Measurements from ENCODE around the gene RNFT2. TPM values are rescaled to one million over a fixed set of nuclear protein-coding genes. Genes with fewer than 3 reads are reported as not detected.
"Not testable (repeated sequence)": the region's sequence is repeated elsewhere in the genome, so short reads cannot be mapped to it uniquely, and the experiment has no call there.

RNFT2 gene
- total RNA-seq, 2 experiments from 2014 or later, result 10.8 to 11.4 TPM

DNA sequence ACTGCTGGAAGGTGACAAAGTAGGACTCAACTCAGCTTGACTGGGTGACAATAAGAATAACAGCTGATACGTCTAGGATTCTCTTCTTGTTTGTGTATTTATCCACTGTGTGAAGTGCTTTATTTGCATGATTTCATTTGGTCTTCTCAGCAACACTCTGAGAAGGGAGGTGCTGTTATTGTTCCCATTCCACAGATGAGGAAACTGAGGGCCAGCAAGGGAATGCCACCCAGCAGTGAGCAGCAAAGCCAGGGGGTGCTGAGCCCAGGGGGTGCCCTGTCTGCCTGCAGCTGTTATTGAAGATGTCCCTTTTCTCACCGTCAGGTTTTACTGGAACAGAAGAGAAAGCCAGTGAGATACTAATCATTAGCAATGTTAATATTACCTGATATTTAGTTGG is 62.8 kb downstream of the RNFT2 start:
- DNase-seq (no peak), ATAC-seq (ENCODE audit: low read depth) (no peak)
- peaks cover 4% of the 10 kb centered on the region for H3K9me3 Mint-ChIP-seq
- H3K4me1 Mint-ChIP-seq, result no peaks in the 10 kb centered on the region
- no peaks in the 10 kb centered on the region for H3K27me3 Mint-ChIP-seq
- no peak overlapping the region for H3K4me3 Mint-ChIP-seq
- no peak overlapping the region for H3K27ac Mint-ChIP-seq
- POLR2A ChIA-PET, result no interaction called here
- peaks cover 14% of the 10 kb centered on the region for H3K36me3 Mint-ChIP-seq

DNA sequence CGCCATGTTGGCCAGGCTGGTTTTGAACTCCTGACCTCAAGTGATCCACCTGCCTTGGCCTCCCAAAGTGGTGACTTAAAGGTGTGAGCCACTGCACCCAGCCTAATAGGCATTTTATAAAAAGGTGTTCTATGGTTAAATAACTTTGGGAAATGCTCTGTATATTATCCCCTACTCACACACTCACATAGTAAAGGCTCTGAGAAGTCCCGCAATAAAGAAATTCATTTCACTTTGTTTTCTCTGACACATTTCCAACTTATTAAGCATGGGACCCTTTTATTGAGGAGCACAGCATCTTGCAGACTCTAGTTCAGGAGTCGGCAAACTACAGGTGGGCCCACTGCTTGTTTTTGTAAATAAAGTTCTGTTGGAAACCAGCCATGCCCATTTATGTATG is 63.9 kb downstream of the RNFT2 start:
- DNase-seq (no peak), ATAC-seq (ENCODE audit: low read depth) (no peak)
- H3K27ac Mint-ChIP-seq, result no peak overlapping the region
- H3K4me3 Mint-ChIP-seq, result no peak overlapping the region
- H3K4me1 Mint-ChIP-seq, result no peaks in the 10 kb centered on the region
- H3K27me3 Mint-ChIP-seq, result no peaks in the 10 kb centered on the region
- H3K36me3 Mint-ChIP-seq, result peaks cover 14% of the 10 kb centered on the region
- H3K9me3 Mint-ChIP-seq, result peaks cover 4% of the 10 kb centered on the region
- POLR2A ChIA-PET, result no interaction called here

DNA sequence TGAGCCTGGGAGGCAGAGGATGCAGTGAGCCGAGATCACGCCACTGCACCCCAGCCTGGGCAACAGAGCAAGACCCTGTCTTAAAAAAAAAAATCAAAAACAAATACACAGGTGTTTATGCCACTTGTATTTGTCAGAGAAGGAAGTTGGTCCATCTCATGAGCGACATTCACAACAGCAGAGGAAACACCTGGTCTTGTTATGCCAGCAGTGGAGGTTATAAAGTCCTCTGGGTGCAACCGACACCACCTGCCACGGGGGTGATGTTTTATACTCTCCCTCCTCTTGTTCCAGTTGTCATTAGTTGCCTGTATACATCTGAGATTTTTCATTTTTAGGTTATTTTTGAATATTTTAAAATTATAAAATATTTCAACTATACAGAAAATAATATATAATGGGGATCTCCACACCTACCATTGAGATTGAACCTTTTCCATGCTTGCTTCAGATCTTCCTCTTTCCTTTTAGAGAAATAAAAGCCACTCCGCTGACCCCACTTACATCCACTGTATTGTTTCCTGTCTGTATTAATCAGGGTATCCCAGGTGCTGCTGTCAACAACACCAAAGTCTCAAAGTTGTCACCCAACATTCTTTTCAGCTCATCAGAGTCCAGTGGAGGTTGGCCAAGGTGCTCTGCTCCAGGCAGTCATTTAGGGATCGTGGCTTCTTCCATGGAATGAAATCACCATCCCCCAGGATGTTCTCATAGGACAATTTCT is 65.1 kb downstream of the RNFT2 start:
- Mint-ChIP-seq H3K27me3 (no peaks in the 10 kb centered on the region), H3K36me3 (peaks cover 10% of the 10 kb centered on the region), H3K9me3 (peaks cover 4% of the 10 kb centered on the region), H3K4me1 (no peaks in the 10 kb centered on the region), H3K27ac (no peak overlapping the region), H3K4me3 (no peak overlapping the region)
- no peak for ATAC-seq (ENCODE audit: low read depth)
- POLR2A ChIA-PET, result no interaction called here
- no peak for DNase-seq

DNA sequence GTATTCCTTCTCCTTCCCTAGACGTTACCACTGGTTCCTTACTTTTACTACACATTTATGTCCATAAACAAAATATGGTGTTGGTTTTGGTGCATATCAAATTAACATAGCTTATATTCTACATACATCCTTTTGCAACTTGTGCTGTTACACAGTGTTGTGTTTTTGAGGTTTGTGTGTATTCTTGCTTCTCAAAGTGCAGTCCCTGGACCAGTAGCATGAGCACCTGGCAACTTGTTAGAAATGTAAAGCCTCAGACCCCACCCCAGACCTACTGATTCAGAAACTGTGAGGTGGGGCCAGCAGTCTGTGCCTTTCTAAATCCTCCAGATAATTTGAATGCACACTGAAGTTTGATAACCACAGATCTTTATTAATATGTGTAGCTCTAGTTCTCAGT is 65.9 kb downstream of the RNFT2 start:
- no peak for ATAC-seq (ENCODE audit: low read depth)
- Mint-ChIP-seq H3K36me3 (peaks cover 10% of the 10 kb centered on the region), H3K4me3 (no peak overlapping the region), H3K9me3 (peaks cover 4% of the 10 kb centered on the region), H3K27ac (no peak overlapping the region), H3K27me3 (no peaks in the 10 kb centered on the region), H3K4me1 (no peaks in the 10 kb centered on the region)
- POLR2A ChIA-PET, result no interaction called here
- DNase-seq, result no peak

DNA sequence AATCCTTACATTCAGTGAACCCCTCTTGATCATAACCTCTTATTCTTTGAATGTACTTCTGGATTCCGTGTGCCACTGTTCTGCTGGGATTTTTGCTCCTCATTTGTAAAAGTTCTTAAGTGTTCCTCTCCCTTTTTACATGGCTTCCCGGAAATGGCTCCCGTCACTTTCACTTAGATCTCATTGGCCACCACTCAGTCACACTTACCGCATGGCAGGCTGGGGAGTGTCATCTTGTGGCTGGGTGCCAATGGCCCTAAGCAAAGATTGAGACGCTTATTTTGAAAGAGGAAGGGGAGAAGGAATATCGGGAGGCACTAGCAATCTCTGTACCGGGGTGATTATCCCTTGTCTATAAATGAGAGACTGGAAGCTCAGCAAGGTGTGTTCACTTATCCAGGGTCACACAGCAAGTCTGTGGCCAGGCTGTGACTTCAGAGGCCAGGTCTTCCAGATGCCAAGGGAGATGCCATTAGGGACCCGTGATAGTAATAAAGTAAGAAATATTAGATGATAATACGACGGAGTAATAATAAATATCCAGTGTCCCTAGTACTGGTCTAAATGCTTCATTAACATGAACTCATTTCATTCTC is 68.8 kb downstream of the RNFT2 start:
- POLR2A ChIA-PET, result no interaction called here
- Mint-ChIP-seq H3K9me3 (no peaks in the 10 kb centered on the region), H3K27me3 (no peaks in the 10 kb centered on the region), H3K27ac (no peak overlapping the region), H3K36me3 (peaks cover 1% of the 10 kb centered on the region), H3K4me3 (no peak overlapping the region), H3K4me1 (peaks cover 5% of the 10 kb centered on the region)
- ATAC-seq (ENCODE audit: low read depth) (no peak), DNase-seq (no peak)

DNA sequence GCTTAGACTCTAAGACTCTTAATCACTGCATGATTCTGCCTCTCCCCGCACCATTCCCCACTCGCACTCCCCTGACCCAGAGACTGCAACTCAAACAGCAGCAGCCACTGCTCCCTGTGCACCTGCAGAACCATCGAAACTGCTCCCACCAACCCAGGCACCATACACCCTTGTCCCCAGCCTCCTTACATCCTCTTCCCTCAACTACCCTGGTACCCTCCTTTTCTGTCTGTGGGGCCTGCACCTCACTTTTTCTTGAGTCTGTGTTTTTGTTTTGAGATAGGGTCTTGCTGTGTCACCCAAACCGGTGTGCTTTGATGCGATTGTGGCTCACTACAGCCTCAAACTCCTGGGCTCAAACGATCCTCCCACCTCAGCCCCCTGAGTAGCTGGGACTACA is 69.4 kb downstream of the RNFT2 start:
- POLR2A ChIA-PET, result no interaction called here
- Mint-ChIP-seq H3K36me3 (peaks cover 1% of the 10 kb centered on the region), H3K4me3 (no peak overlapping the region), H3K9me3 (no peaks in the 10 kb centered on the region), H3K4me1 (peaks cover 5% of the 10 kb centered on the region), H3K27ac (no peak overlapping the region), H3K27me3 (no peaks in the 10 kb centered on the region)
- no peak for ATAC-seq (ENCODE audit: low read depth)
- no peak for DNase-seq

DNA sequence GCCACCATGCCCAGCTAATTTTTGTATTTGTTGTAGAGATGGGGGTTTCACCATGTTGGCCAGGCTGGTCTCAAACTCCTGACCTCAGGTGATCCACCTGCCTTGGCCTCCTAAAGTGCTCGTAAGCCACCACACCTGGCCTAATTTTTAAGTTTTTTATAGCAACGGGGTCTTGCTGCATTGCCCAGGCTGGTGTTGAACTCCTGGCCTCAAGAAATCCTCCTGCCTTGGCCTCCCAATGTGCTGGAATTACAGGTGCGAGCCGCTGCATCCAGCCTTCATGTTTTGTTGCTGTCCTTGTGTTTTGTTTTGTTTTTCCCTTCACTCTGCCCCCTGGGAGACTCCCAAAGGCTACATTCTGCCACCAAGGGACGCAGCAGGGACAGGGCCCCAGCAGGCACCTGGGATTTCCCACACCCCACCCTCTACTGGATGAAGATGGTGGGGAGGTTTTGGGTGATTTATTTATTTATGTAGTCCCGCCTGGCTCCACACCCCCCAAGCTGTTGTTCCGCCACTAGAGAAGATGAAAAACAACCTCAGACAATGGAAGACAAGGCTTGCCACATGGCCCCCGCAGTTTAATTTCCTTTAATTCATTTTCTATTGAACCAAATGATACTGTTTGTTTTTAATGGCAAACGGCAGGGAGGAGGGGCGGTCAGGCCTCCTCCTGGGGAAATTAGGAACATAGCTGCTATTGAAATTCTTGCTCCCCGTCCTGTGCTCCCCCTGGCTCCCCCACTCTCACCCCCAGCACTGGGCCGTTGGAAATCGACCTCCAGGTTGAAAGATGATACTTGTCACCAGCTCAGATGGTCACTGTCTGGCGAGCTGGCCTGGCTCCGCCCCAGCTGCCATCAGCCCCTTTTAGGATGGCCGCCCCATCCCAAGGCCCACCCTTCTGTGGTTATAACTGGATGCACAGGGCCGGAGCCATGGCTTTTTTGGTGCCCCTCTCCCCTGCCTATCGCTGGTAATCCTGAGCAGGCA is 70.3 kb downstream of the RNFT2 start:
- Mint-ChIP-seq H3K9me3 (no peaks in the 10 kb centered on the region), H3K27ac (no peak overlapping the region), H3K4me3 (no peak overlapping the region), H3K4me1 (peaks cover 5% of the 10 kb centered on the region), H3K27me3 (no peaks in the 10 kb centered on the region), H3K36me3 (peaks cover 1% of the 10 kb centered on the region)
- ATAC-seq (ENCODE audit: low read depth), result no peak
- DNase-seq, result no peak
- POLR2A ChIA-PET, result no interaction called here

DNA sequence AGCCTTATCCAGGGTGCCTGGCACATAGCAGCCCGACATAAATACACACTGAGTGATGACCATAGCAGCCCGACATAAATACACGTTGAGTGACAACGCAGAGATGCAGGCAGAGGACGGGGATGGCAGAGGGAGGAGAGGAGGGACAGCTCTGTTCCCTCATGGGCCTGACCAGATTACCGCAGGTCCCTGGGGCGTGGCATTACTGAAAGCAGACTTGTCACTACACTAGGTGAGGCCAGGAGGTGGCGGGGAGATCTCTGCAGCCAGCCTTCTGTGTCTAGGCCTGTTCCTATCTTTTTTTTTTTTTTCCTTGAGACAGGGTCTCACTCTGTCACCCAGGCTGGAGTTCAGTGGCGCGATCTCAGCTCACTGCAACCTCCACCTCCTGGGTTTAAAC is 74.1 kb downstream of the RNFT2 start:
- peaks cover 1% of the 10 kb centered on the region for H3K36me3 Mint-ChIP-seq
- peaks cover 5% of the 10 kb centered on the region for H3K4me1 Mint-ChIP-seq
- no peak overlapping the region for H3K4me3 Mint-ChIP-seq
- no peaks in the 10 kb centered on the region for H3K27me3 Mint-ChIP-seq
- DNase-seq (no peak), ATAC-seq (ENCODE audit: low read depth) (no peak)
- H3K9me3 Mint-ChIP-seq, result no peaks in the 10 kb centered on the region
- H3K27ac Mint-ChIP-seq, result no peak overlapping the region
- POLR2A ChIA-PET, result no interaction called here

DNA sequence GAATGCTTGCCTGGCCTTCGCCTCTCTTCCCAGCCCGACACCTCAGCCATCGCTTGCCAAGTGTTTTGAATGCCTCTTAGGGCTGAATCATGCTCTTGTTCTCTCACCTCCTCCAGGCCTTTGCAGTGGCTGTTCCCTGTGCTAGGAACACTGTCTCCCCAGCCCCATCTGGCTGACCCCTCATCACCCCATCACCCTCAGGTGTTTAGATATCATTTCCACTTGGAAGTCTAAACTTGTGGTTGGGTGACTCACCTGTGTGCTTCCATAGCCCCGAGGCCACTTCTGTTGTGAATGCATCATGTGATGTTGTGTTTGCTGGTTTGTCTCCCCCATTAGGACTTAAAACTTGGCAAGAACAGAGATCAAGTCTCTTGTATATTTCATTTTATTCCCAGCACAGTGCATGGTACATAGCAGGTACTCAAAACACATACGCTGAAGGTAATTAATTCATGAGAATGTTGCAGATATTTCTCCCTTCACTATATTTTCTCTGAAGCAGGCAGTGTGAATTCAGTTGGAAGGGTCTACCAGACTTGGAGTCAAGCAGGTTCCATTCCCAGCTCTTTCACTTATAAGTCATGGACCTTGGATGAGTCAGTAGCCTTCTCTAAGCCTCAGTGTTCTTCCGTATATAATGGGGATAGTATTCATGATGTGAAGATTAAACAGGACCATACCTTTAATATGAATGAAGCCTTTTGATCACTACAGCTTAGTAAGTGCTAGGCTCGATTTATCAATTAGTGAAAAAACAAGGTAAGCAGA is 75.3 kb downstream of the RNFT2 start:
- H3K36me3 Mint-ChIP-seq, result no peaks in the 10 kb centered on the region
- H3K4me1 Mint-ChIP-seq, result peaks cover 13% of the 10 kb centered on the region
- no peaks in the 10 kb centered on the region for H3K9me3 Mint-ChIP-seq
- H3K4me3 Mint-ChIP-seq, result no peak overlapping the region
- no peak overlapping the region for H3K27ac Mint-ChIP-seq
- POLR2A ChIA-PET, result no interaction called here
- DNase-seq, result no peak
- ATAC-seq (ENCODE audit: low read depth), result no peak
- H3K27me3 Mint-ChIP-seq, result no peaks in the 10 kb centered on the region

DNA sequence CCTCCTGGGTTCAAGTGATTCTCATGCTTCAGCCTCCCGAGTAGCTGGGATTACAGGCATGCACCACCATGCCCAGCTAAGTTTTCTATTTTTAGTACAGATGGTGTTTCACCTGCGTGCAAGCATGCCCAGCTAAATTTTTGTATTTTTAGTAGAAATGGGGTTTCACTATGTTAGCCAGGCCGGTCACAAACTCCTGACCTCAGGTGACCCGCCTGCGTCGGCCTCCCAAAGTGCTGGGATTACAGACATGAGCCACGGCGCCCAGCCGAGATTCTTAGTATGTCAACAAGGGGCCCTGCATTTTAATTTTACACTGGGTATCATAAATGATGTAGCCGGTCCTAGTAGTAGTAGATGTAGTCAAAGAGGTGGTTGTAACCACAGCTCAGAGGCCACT is 76.7 kb downstream of the RNFT2 start:
- H3K27me3 Mint-ChIP-seq; H3K27ac Mint-ChIP-seq; H3K9me3 Mint-ChIP-seq; POLR2A ChIA-PET; ATAC-seq (ENCODE audit: low read depth); H3K4me3 Mint-ChIP-seq; DNase-seq; H3K36me3 Mint-ChIP-seq: not testable (repeated sequence)
- peaks cover 14% of the 10 kb centered on the region for H3K4me1 Mint-ChIP-seq

DNA sequence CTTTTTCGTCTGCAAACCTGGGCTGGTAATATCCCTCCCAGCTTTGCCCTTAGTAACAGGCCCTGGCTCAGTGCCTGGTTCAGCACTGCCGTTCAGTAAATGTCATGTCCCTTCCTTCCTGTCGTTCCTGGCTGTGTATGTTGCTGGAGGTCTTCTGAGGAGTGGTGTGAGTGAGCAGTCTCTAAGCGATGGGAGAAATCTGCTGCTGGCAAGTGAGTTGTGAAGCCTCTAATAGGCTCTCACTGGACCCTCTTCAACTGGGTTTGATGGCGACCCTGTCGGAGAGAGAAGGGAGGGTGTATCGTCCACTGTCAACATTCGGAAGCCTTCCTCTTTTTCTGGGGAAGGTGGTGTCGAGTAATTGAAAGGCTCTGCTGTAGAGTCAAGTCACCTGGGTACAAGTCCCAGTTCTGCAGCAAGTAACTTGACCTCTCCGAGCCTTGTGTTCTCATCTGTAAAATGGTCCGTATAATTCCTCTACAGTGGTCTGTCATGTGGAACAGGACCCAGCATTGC is 80.3 kb downstream of the RNFT2 start:
- Mint-ChIP-seq H3K9me3 (no peaks in the 10 kb centered on the region), H3K27me3 (no peaks in the 10 kb centered on the region), H3K4me3 (peak overlapping the region; percentile 94), H3K4me1 (peaks cover 9% of the 10 kb centered on the region), H3K36me3 (no peaks in the 10 kb centered on the region), H3K27ac (peak overlapping the region; percentile 97)
- POLR2A ChIA-PET, result interaction anchor here (0.7 to 1.5 kb wide), 4 partner anchors 26 to 366 kb away, joined by 3 to 6 read pairs (median 4); partner anchors contain the start of genes RNFT2 and SPRING1
- DNase-seq (peak; percentile 37), ATAC-seq (ENCODE audit: low read depth) (peak; percentile 24)

DNA sequence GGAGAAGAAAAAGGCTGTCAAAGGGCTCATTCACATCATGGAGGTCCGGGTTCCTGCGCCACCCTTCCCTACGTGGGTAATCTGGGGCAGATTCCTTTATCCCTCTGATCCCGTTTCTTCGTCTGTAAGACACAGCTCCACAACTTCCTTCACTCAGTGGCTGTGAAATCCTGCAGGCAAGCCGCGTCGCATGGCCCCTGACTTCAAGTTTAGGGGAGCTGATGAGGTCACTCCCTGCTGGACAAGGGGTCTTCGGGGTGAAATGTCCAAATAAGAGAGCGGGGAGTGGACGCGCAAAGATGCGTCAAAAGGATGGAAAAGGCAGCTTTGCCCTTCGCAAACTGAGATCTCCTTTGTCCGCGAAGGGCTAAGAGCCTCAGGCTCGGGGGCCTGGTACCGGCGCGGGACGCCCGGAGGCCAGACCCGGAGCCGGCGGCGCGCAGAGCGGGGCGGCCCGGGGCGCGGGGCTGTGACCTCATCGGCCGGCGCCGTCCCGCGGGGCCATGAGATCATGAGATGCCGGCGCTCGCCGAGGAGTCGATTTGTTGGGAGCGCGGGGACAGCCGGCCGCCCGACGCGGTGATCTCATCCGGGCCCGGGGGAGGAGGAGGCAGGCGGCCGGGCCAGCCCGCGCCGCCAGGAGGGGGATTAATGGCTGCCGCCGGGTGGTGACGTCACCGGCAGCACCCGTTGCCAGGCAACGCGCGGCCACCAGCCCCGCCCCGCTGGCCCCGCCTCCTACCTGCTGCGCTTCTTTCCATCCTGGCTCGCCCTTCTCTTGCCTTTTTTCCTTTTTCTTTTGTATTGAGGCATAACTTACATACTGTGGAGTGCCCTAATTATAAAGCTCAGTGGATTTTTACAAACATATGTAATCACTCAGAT is 81.1 kb downstream of the RNFT2 start:
- ATAC-seq (ENCODE audit: low read depth) (peak; percentile 95), DNase-seq (peak; percentile 95)
- Mint-ChIP-seq H3K9me3 (no peaks in the 10 kb centered on the region), H3K4me1 (peaks cover 9% of the 10 kb centered on the region), H3K36me3 (no peaks in the 10 kb centered on the region), H3K4me3 (peak overlapping the region; percentile 94), H3K27me3 (no peaks in the 10 kb centered on the region), H3K27ac (peak overlapping the region; percentile 97)
- POLR2A ChIA-PET, result interaction anchor here (0.6 to 1.5 kb wide), 4 partner anchors 27 to 147 kb away, joined by 3 to 4 read pairs (median 3); partner anchors contain the start of genes RNFT2 and SPRING1
